CD4-positive, alpha-beta T cell (primary cell): ENCODE results near the gene MYO3B. TPM values are rescaled to one million over a fixed set of nuclear protein-coding genes. Genes with fewer than 3 reads are reported as not detected.

Source experiments
- ATAC-seq: fragments of 200-7000 bp; cut with Tn5 transposase; one replicate; pipeline ENCODE4 v1.10.0; 2022; ENCODE audit warnings: mild to moderate bottlenecking; ENCODE audit not compliant: poor library complexity
- CTCF ChIA-PET: fragments of 350-600 bp; sonication (Branson Sonifier 250); formaldehyde crosslinking; loops from one replicate; lab custom pipeline; 2021; ENCODE audit warnings: antibody characterized with exemption, inconsistent platforms; lab: Charles Lee
- POLR2A ChIA-PET: fragments of 350-600 bp; sonication (Branson Sonifier 250); formaldehyde crosslinking; loops from one replicate; lab custom pipeline; 2021; ENCODE audit warnings: antibody characterized with exemption, inconsistent platforms; lab: Charles Lee
- DNase-seq, 14 experiments: peaks; one replicate each; pipeline ENCODE4 v3.0.0-alpha.2; 2013 to 2020; ENCODE audit warnings: mixed read lengths in 2 of 14
- H3K27ac ChIP-seq, 2 donors: one replicate each; pipeline versions ENCODE4 v1.5.1 to v1.7.0; 2013; ENCODE audit warnings: low read length in 2 of 2, low read depth in 1 of 2, mild to moderate bottlenecking in 1 of 2
- H3K27me3 ChIP-seq, 2 experiments: 1 replicate in 1 of 2; 2 replicates in 1 of 2; pipeline versions ENCODE4 v1.6.1 to v1.7.0; 2013; ENCODE audit warnings: low read length in 2 of 2, control low read depth in 1 of 2, mild to moderate bottlenecking in 1 of 2, moderate library complexity in 1 of 2; ENCODE audit not compliant: insufficient read depth in 2 of 2, control insufficient read depth in 1 of 2
- H3K36me3 ChIP-seq: one replicate; pipeline ENCODE4 v1.6.1; 2013; ENCODE audit warnings: low read length, control low read depth; ENCODE audit not compliant: insufficient read depth
- H3K4me1 ChIP-seq: one replicate; pipeline ENCODE4 v1.6.1; 2013; ENCODE audit warnings: low read length, control low read depth; ENCODE audit not compliant: insufficient read depth
- H3K4me3 ChIP-seq: one replicate; pipeline ENCODE4 v1.5.1; 2013; ENCODE audit warnings: mild to moderate bottlenecking, low read length, moderate library complexity
- H3K9me3 ChIP-seq, 2 experiments: 1 replicate in 1 of 2; 2 replicates in 1 of 2; pipeline versions ENCODE4 v1.6.1 to v1.7.0; 2013; ENCODE audit warnings: low read length in 2 of 2, mild to moderate bottlenecking in 2 of 2, control low read depth in 1 of 2, moderate library complexity in 1 of 2; ENCODE audit not compliant: control insufficient read depth in 1 of 2, insufficient read depth in 1 of 2
- H3K27ac Mint-ChIP-seq: one replicate; pipeline ENCODE4 v1.8.0; 2020; ENCODE audit warnings: mixed read lengths
- H3K27me3 Mint-ChIP-seq: one replicate; pipeline ENCODE4 v1.8.0; 2021; ENCODE audit warnings: mixed read lengths
- H3K36me3 Mint-ChIP-seq: one replicate; pipeline ENCODE4 v1.8.0; 2021; ENCODE audit warnings: low read depth, mixed read lengths
- H3K4me1 Mint-ChIP-seq: one replicate; pipeline ENCODE4 v1.8.0; 2021; ENCODE audit warnings: low read depth, mixed read lengths
- H3K4me3 Mint-ChIP-seq: one replicate; pipeline ENCODE4 v1.8.0; 2020; ENCODE audit warnings: mild to moderate bottlenecking, mixed read lengths
- H3K9me3 Mint-ChIP-seq: one replicate; pipeline ENCODE4 v1.8.0; 2020; ENCODE audit warnings: mixed read lengths
- intact Hi-C, 2 experiments: fragments of 100-400 bp; cut with DNase I in 1 of 2; cut with micrococcal nuclease in 1 of 2; formaldehyde crosslinking; loops; one replicate each; pipeline versions ENCODE4 v1.15.1 to v1.9.0; 2023 to 2025; cut with DNase I, micrococcal nuclease
- total RNA-seq, 174 experiments: library from RNA in 2 of 174; stranded (reverse) in 2 of 174; gene quantifications; one replicate each; pipeline ENCODE4 v1.2.3 and lab custom pipeline; 2021 to 2026
- TF ChIP-seq, protein P1 (sequence below): fragments of 200-600 bp; IDR thresholded peaks from one replicate; pipeline ENCODE4 v1.8.0; 2022; ENCODE audit warnings: antibody characterized with exemption, mild to moderate bottlenecking

The MYO3B gene
- total RNA-seq, 2 experiments from 2014 or later, result not detected

- no peaks in the 10 kb centered on the region for H3K4me1 ChIP-seq
- ChIA-PET POLR2A (no interaction called here), CTCF (no interaction called here)
- H3K27me3 ChIP-seq, result peaks cover 3 to 10% of the 10 kb centered on the region in 2 experiments
- H3K4me1 Mint-ChIP-seq, result no peaks in the 10 kb centered on the region
- H3K36me3 Mint-ChIP-seq, result no peaks in the 10 kb centered on the region
- no peaks in the 10 kb centered on the region for H3K9me3 Mint-ChIP-seq
- peaks cover 10% of the 10 kb centered on the region for H3K27me3 Mint-ChIP-seq
- intact Hi-C loops, result no loop called here
- H3K27ac Mint-ChIP-seq, result no peak overlapping the region
- H3K4me3 Mint-ChIP-seq, result no peak overlapping the region
- H3K4me3 ChIP-seq, result no peak overlapping the region
- H3K9me3 ChIP-seq, result no peaks in the 10 kb centered on the region
- TF ChIP-seq, protein P1, sequence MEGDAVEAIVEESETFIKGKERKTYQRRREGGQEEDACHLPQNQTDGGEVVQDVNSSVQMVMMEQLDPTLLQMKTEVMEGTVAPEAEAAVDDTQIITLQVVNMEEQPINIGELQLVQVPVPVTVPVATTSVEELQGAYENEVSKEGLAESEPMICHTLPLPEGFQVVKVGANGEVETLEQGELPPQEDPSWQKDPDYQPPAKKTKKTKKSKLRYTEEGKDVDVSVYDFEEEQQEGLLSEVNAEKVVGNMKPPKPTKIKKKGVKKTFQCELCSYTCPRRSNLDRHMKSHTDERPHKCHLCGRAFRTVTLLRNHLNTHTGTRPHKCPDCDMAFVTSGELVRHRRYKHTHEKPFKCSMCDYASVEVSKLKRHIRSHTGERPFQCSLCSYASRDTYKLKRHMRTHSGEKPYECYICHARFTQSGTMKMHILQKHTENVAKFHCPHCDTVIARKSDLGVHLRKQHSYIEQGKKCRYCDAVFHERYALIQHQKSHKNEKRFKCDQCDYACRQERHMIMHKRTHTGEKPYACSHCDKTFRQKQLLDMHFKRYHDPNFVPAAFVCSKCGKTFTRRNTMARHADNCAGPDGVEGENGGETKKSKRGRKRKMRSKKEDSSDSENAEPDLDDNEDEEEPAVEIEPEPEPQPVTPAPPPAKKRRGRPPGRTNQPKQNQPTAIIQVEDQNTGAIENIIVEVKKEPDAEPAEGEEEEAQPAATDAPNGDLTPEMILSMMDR, result no peak
- no peak for DNase-seq
- no peaks in the 10 kb centered on the region for H3K36me3 ChIP-seq
- H3K27ac ChIP-seq, result no peak overlapping the region
- no peak for ATAC-seq
Measured at GRCh38 chr2:170576296-170576695, 398.3 kb downstream of the MYO3B start.

GRCh38 chr2:170577356-170577755, 399.4 kb downstream of the MYO3B start:
- H3K4me1 Mint-ChIP-seq, result no peaks in the 10 kb centered on the region
- H3K36me3 ChIP-seq, result no peaks in the 10 kb centered on the region
- peaks cover 5% of the 10 kb centered on the region for H3K27me3 Mint-ChIP-seq
- H3K4me1 ChIP-seq, result no peaks in the 10 kb centered on the region
- DNase-seq (no peak), ATAC-seq (no peak)
- POLR2A ChIA-PET, result no interaction called here
- H3K9me3 ChIP-seq, result no peaks in the 10 kb centered on the region
- no peak overlapping the region for H3K4me3 ChIP-seq
- no peaks in the 10 kb centered on the region for H3K36me3 Mint-ChIP-seq
- intact Hi-C loops, result no loop called here
- TF ChIP-seq, protein P1, result no peak
- no peak overlapping the region for H3K27ac ChIP-seq
- H3K27ac Mint-ChIP-seq, result no peak overlapping the region
- peaks cover 3 to 10% of the 10 kb centered on the region in 2 experiments for H3K27me3 ChIP-seq
- H3K9me3 Mint-ChIP-seq, result no peaks in the 10 kb centered on the region
- no peak overlapping the region for H3K4me3 Mint-ChIP-seq
- CTCF ChIA-PET, result interaction anchor here (1.3 kb wide), 1 partner anchor 18 kb away, joined by 3 read pairs; no protein-coding TSS in a partner anchor

DNA sequence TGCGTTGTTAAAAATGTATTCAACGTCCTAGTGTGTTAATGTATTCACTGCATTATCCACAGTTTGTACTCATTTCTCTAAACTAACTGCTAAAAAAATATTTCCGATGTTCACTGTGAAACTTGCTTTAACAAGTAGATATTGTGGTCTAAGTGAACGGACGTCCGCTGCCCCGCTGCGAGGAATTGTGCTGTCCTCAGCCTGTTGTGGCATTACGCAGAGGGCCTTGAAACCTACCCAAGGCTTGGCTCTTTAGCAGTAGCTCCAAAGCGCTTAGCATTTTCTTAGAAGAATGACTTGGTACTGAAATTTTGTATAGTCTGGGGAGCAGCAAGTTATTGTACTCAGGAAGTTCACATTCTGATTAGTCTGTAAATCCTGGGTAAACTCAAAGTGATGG, 400.7 kb downstream of the MYO3B start:
- Histone ChIP-seq H3K9me3 (no peaks in the 10 kb centered on the region), H3K27ac (no peak overlapping the region), H3K36me3 (no peaks in the 10 kb centered on the region), H3K4me1 (no peaks in the 10 kb centered on the region), H3K27me3 (peaks cover 3 to 10% of the 10 kb centered on the region in 2 experiments), H3K4me3 (no peak overlapping the region)
- intact Hi-C loops, result no loop called here
- H3K4me1 Mint-ChIP-seq, result no peaks in the 10 kb centered on the region
- no peak overlapping the region for H3K4me3 Mint-ChIP-seq
- peaks cover 5% of the 10 kb centered on the region for H3K27me3 Mint-ChIP-seq
- DNase-seq (no peak), ATAC-seq (no peak)
- H3K36me3 Mint-ChIP-seq, result no peaks in the 10 kb centered on the region
- H3K27ac Mint-ChIP-seq, result no peak overlapping the region
- ChIA-PET POLR2A (no interaction called here), CTCF (no interaction called here)
- TF ChIP-seq, protein P1, result no peak
- no peaks in the 10 kb centered on the region for H3K9me3 Mint-ChIP-seq
